H1 (cell line): Measurements from ENCODE around the gene BTNL8. TPM values are rescaled to one million over a fixed set of nuclear protein-coding genes. Genes with fewer than 3 reads are reported as not detected.

ENCODE experiments used
- CTCF ChIA-PET: fragments of 300-600 bp; sonication (Branson Sonifier 250); formaldehyde crosslinking; loops from one replicate; lab custom pipeline; 2021; ENCODE audit not compliant: partially characterized antibody; lab: Charles Lee
- POLR2A ChIA-PET: fragments of 300-600 bp; sonication (Branson Sonifier 250); formaldehyde crosslinking; loops from one replicate; lab custom pipeline; 2021; ENCODE audit warnings: inconsistent platforms; ENCODE audit not compliant: partially characterized antibody; lab: Charles Lee
- DNase-seq, 2 experiments: peaks; one replicate each; pipeline versions ENCODE4 v3.0.0 to v3.0.0-alpha.2; 2010 to 2022; ENCODE audit warnings: low spot score in 2 of 2, low read depth in 1 of 2, mixed read lengths in 1 of 2
- FAIRE-seq: peaks from 2 replicates; lab custom pipeline; 2011; peaks lifted over from hg19 to GRCh38; lab: Jason Lieb, UNC
- H2AFZ ChIP-seq: 2 replicates; pipeline ENCODE4 v1.8.1; 2012; ENCODE audit warnings: low read length, inconsistent platforms
- H2AK5ac ChIP-seq: 2 replicates; pipeline ENCODE4 v1.6.1; 2013; ENCODE audit warnings: low read depth, low read length
- H2BK120ac ChIP-seq: replicated peaks from 2 replicates; pipeline ENCODE3; 2013; ENCODE audit warnings: low read depth, low read length, inconsistent platforms
- H2BK12ac ChIP-seq: 2 replicates; pipeline ENCODE4 v1.6.1; 2013; ENCODE audit warnings: low read depth, low read length
- H2BK15ac ChIP-seq: 2 replicates; pipeline ENCODE4 v1.6.1; 2013; ENCODE audit warnings: low read length
- H2BK20ac ChIP-seq: 2 replicates; pipeline ENCODE4 v1.6.1; 2013; ENCODE audit warnings: low read length
- H2BK5ac ChIP-seq: 2 replicates; pipeline ENCODE4 v1.6.1; 2013; ENCODE audit warnings: low read depth, low read length
- H3K14ac ChIP-seq: 2 replicates; pipeline ENCODE4 v1.6.1; 2013; ENCODE audit warnings: inconsistent platforms; ENCODE audit not compliant: insufficient read length
- H3K18ac ChIP-seq: 2 replicates; pipeline ENCODE4 v1.6.1; 2013; ENCODE audit warnings: low read length; ENCODE audit errors: extremely low read depth
- H3K23ac ChIP-seq: 2 replicates; pipeline ENCODE4 v1.6.1; 2013; ENCODE audit warnings: inconsistent platforms; ENCODE audit not compliant: insufficient read length
- H3K23me2 ChIP-seq: 2 replicates; pipeline ENCODE4 v1.6.1; 2013; ENCODE audit warnings: low read depth, low read length
- H3K27ac ChIP-seq: 2 replicates; pipeline ENCODE4 v1.6.1; 2011; ENCODE audit warnings: low read depth, low read length, inconsistent platforms
- H3K27me3 ChIP-seq, 4 experiments: replicated peaks in 1 of 4; 1 replicate in 1 of 4; 2 replicates in 3 of 4; pipeline versions ENCODE4 v1.6.1 to v1.8.1; 2011 to 2013; ENCODE audit warnings: low read length in 3 of 4, mild to moderate bottlenecking in 3 of 4, inconsistent platforms in 2 of 4, mixed read lengths in 2 of 4, moderate library complexity in 1 of 4; ENCODE audit not compliant: control insufficient read depth in 3 of 4, insufficient read depth in 3 of 4; ENCODE audit errors: extremely low read depth in 1 of 4
- H3K36me3 ChIP-seq, 4 experiments: 2 replicates each; pipeline versions ENCODE4 v1.6.1 to v1.8.1; 2011 to 2013; ENCODE audit warnings: mild to moderate bottlenecking in 4 of 4, low read length in 3 of 4, moderate library complexity in 2 of 4, control low read depth in 1 of 4, inconsistent platforms in 1 of 4; ENCODE audit not compliant: insufficient read depth in 4 of 4, control insufficient read depth in 2 of 4
- H3K4ac ChIP-seq: replicated peaks from 2 replicates; pipeline ENCODE3; 2013; ENCODE audit warnings: low read length, low read depth, mixed read lengths, inconsistent platforms; ENCODE audit not compliant: insufficient read length
- H3K4me1 ChIP-seq, 4 experiments: replicated peaks in 1 of 4; 1 replicate in 1 of 4; 2 replicates in 3 of 4; pipeline versions ENCODE4 v1.6.1 to v1.8.1; 2011 to 2013; ENCODE audit warnings: low read length in 3 of 4, inconsistent platforms in 2 of 4, mixed read lengths in 1 of 4; ENCODE audit not compliant: insufficient read depth in 4 of 4, control insufficient read depth in 3 of 4
- H3K4me2 ChIP-seq, 2 experiments: 2 replicates each; pipeline versions ENCODE4 v1.6.1 to v1.8.1; 2011 to 2013; ENCODE audit warnings: low read depth in 2 of 2, low read length in 2 of 2, control low read depth in 1 of 2, inconsistent platforms in 1 of 2, mild to moderate bottlenecking in 1 of 2; ENCODE audit not compliant: insufficient read depth in 1 of 2
- H3K4me3 ChIP-seq, 4 experiments: fragments of 200-600, 300-600 bp in 1 of 4; sonication (generic), shearing (Covaris generic), sonication (Bioruptor Twin) in 1 of 4; 2 replicates each; pipeline versions ENCODE4 v1.5.1 to v1.8.1; 2011 to 2016; ENCODE audit warnings: low read length in 4 of 4, low read depth in 3 of 4, control low read depth in 2 of 4, inconsistent platforms in 2 of 4, mild to moderate bottlenecking in 2 of 4, mixed read lengths in 1 of 4, moderate library complexity in 1 of 4; ENCODE audit not compliant: insufficient read depth in 2 of 4; ENCODE audit errors: extremely low read depth in 1 of 4
- H3K56ac ChIP-seq: replicated peaks from 2 replicates; pipeline ENCODE3; 2013; ENCODE audit warnings: low read depth, mild to moderate bottlenecking, mixed read lengths, low read length, inconsistent platforms; ENCODE audit not compliant: insufficient read length
- H3K79me1 ChIP-seq: 2 replicates; pipeline ENCODE4 v1.6.1; 2013; ENCODE audit warnings: low read depth, low read length, control low read depth
- H3K79me2 ChIP-seq, 2 experiments: 2 replicates each; pipeline versions ENCODE4 v1.6.1 to v1.8.1; 2012 to 2013; ENCODE audit warnings: low read length in 2 of 2, mild to moderate bottlenecking in 2 of 2, inconsistent platforms in 1 of 2; ENCODE audit not compliant: insufficient read depth in 2 of 2, control insufficient read depth in 1 of 2
- H3K9ac ChIP-seq, 4 experiments: replicated peaks in 1 of 4; 1 replicate in 1 of 4; 2 replicates in 3 of 4; pipeline versions ENCODE4 v1.6.1 to v1.8.1; 2011 to 2013; ENCODE audit warnings: low read depth in 3 of 4, low read length in 3 of 4, control low read depth in 2 of 4, mild to moderate bottlenecking in 2 of 4, moderate library complexity in 2 of 4, inconsistent platforms in 1 of 4; ENCODE audit errors: extremely low read depth in 1 of 4
- H3K9me3 ChIP-seq, 2 experiments: 2 replicates each; pipeline versions ENCODE4 v1.6.1 to v1.8.1; 2012 to 2013; ENCODE audit warnings: mild to moderate bottlenecking in 2 of 2, moderate library complexity in 2 of 2, control low read depth in 1 of 2, inconsistent platforms in 1 of 2, low read depth in 1 of 2, low read length in 1 of 2, mixed read lengths in 1 of 2; ENCODE audit not compliant: insufficient read depth in 2 of 2
- H4K20me1 ChIP-seq, 2 experiments: replicated peaks in 1 of 2; 2 replicates each; pipeline versions ENCODE3 to v1.8.1; 2011 to 2013; ENCODE audit warnings: inconsistent platforms in 2 of 2, low read length in 2 of 2, mild to moderate bottlenecking in 1 of 2; ENCODE audit not compliant: insufficient read depth in 2 of 2, control insufficient read depth in 1 of 2
- H4K5ac ChIP-seq: 2 replicates; pipeline ENCODE4 v1.6.1; 2013; ENCODE audit warnings: low read length, low read depth, mixed read lengths, inconsistent platforms; ENCODE audit not compliant: insufficient read length
- H4K8ac ChIP-seq: 2 replicates; pipeline ENCODE4 v1.8.0; 2013; ENCODE audit warnings: mild to moderate bottlenecking, moderate library complexity, low read length, inconsistent platforms; ENCODE audit not compliant: insufficient read depth; ENCODE audit errors: extremely low read depth
- H4K91ac ChIP-seq: replicated peaks from 2 replicates; pipeline ENCODE3; 2013; ENCODE audit warnings: low read length, mixed read lengths, inconsistent platforms; ENCODE audit not compliant: insufficient read length
- BCL11A ChIP-seq, 2 experiments: IDR thresholded peaks; one replicate each; pipeline ENCODE4 v1.6.1; 2011; ENCODE audit warnings: low read depth in 2 of 2, low read length in 2 of 2, mild to moderate bottlenecking in 2 of 2
- BRCA1 ChIP-seq: IDR thresholded peaks from 2 replicates; pipeline ENCODE4 v1.6.1; 2012; ENCODE audit warnings: low read depth, low read length, improper control_type of control experiment
- CTBP2 ChIP-seq: IDR thresholded peaks from 2 replicates; pipeline ENCODE4 v1.7.0; 2011; ENCODE audit warnings: borderline replicate concordance, mild to moderate bottlenecking, moderate library complexity, mixed read lengths, low read length; ENCODE audit not compliant: insufficient read depth, insufficient read length
- E2F6 ChIP-seq: IDR thresholded peaks from 2 replicates; pipeline ENCODE4 v1.6.1; 2012; ENCODE audit warnings: inconsistent platforms
- POLR2AphosphoS5 ChIP-seq: IDR thresholded peaks from 2 replicates; pipeline ENCODE4 v1.6.1; 2011; ENCODE audit warnings: low read depth, low read length
- RBBP5 ChIP-seq: IDR thresholded peaks from 2 replicates; pipeline ENCODE4 v1.7.1; 2012; ENCODE audit warnings: low read depth, mild to moderate bottlenecking, inconsistent platforms, low read length, moderate library complexity, borderline replicate concordance
- SP1 ChIP-seq: IDR thresholded peaks from 2 replicates; pipeline ENCODE4 v1.6.1; 2011; ENCODE audit warnings: low read depth, low read length
- TAF7 ChIP-seq: optimal IDR thresholded peaks from 2 replicates; pipeline ENCODE3; 2011; ENCODE audit warnings: low read depth, mild to moderate bottlenecking, inconsistent platforms, low read length, moderate library complexity, borderline replicate concordance
- WGBS, 2 experiments: shearing (Covaris generic) in 1 of 2; methylation state at CpG; one replicate each; pipeline versions ENCODE4 v1.1.6 to v1.1.7; 2013 to 2015; ENCODE audit warnings: low lambda C conversion rate in 2 of 2, mixed read lengths in 2 of 2, inconsistent platforms in 1 of 2, low coverage in 1 of 2, missing lambda C conversion rate in 1 of 2; ENCODE audit not compliant: insufficient replicate concordance in 2 of 2, insufficient coverage in 1 of 2, insufficient read length in 1 of 2; ENCODE audit errors: extremely low coverage in 1 of 2, missing lambda C conversion rate in 1 of 2; 5-methylcytosine and 5-hydroxymethylcytosine counted together
- polyA plus RNA-seq, 7 experiments: library from polyadenylated mRNA; depleted of rRNA in 3 of 7; stranded (reverse) in 5 of 7; unstranded in 2 of 7; fragments of >200 nt in 5 of 7; fragments of 200-250 nt in 2 of 7; gene quantifications; 1 replicate in 5 of 7; 2 replicates in 1 of 7; 4 replicates in 1 of 7; pipeline versions ENCODE4 v1.2.1 to v1.2.3, GENCODE V29; 2011 to 2013; ENCODE audit warnings: missing spikeins in 2 of 7, mixed read lengths in 2 of 7
- total RNA-seq: library from RNA; stranded (reverse); fragmentation: NEBNext Ultra II Directional; extraction: Animal tissue kit (Norgen Biotek cat#: 25700); gene quantifications from 2 replicates; pipeline ENCODE4 v1.2.1, GENCODE V29; 2021

BTNL8 gene
- total and polyA plus RNA-seq, 2 of the 8 experiments (the other 6 are each of a cell fraction or from before 2014, with no cell fraction given), result 0.32 to 0.48 TPM

GRCh38 chr5:180853121-180853847, 45.7 kb upstream of the BTNL8 start:
- Histone ChIP-seq H4K5ac (no peak overlapping the region), H2BK120ac (no peak overlapping the region), H3K4ac (no peak overlapping the region), H3K18ac (no peak overlapping the region), H3K27ac (no peak overlapping the region), H3K14ac (no peak overlapping the region), H3K27me3 (no peaks in the 10 kb centered on the region), H4K91ac (no peak overlapping the region), H3K36me3 (peaks cover 25 to 60% (median 41%) of the 10 kb centered on the region in 4 experiments), H3K23ac (no peak overlapping the region), H2BK15ac (no peak overlapping the region), H2BK12ac (no peak overlapping the region), H2AK5ac (no peak overlapping the region), H3K79me2 (peaks cover 0 to 18% of the 10 kb centered on the region in 2 experiments; a peak in 2 of 4 replicates), H3K4me1 (no peaks in the 10 kb centered on the region), H3K23me2 (no peaks in the 10 kb centered on the region), H2BK20ac (no peak overlapping the region), H4K8ac (no peak overlapping the region), H3K9me3 (peaks cover 39 to 47% of the 10 kb centered on the region in 2 experiments), H3K79me1 (no peaks in the 10 kb centered on the region; the same call in 1 of the 2 replicates), H3K4me3 (no peak overlapping the region), H4K20me1 (peaks cover 0 to 2% of the 10 kb centered on the region in 2 experiments), H3K9ac (no peak overlapping the region), H3K4me2 (no peak overlapping the region), H3K56ac (no peak overlapping the region), H2BK5ac (no peak overlapping the region), H2AFZ (no peak overlapping the region)
- TF ChIP-seq POLR2AphosphoS5 (no peak), BRCA1 (no peak), TAF7 (no peak), BCL11A (IDR thresholded peaks at IDR 0.05; ENCODE audit: low read depth in 2 of 2, low read length in 2 of 2) (no peak), RBBP5 (no peak), E2F6 (no peak), CTBP2 (no peak), SP1 (no peak)
- WGBS, 2 experiments, result 87% methylated on average over 13 of the region's 13 CpGs; no CpG with 5 or more reads in 1 of the 2 experiments
- CTCF ChIA-PET, result interaction anchor here (0.8 to 1.1 kb wide), 2 partner anchors 28 to 68 kb away, joined by 3 to 5 read pairs; no protein-coding TSS in a partner anchor
- DNase-seq (no peak), FAIRE-seq (no peak)
- POLR2A ChIA-PET, result interaction anchor here (1.0 to 4.1 kb wide), 2 partner anchors 11 to 22 kb away, joined by 3 to 12 read pairs; no protein-coding TSS in a partner anchor
